ENCODE measurements around the gene LARGE1. TPM values are rescaled to one million over a fixed set of nuclear protein-coding genes. Genes with fewer than 3 reads are reported as not detected.

The LARGE1 gene
- polyA plus RNA-seq, 1 donor: 17.8 TPM

DNA sequence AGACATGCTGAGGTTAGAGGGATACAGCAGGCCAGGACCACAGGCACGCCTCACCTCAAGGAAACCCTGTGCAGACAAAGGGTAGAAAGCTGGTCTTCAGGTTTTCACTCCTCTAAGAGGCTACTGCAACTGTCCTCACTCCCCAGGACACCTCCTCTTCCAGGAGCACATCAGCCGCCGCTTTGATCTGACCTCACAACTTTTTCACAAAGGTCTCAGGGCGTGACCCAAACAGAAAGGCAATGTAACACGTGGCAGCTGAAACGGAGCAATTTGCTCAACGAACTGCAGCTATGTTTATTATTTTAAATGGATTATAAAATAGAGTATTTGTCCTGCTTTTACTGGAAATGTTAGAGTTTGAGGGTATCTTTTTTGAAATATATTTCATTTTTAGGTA lies 46.1 kb downstream of the LARGE1 start:
- Histone ChIP-seq H3K4me1 (ENCODE audit: control insufficient read depth, insufficient read depth, low read length) (peaks cover 8% of the 10 kb centered on the region), H3K4me3 (ENCODE audit: low read length) (no peak overlapping the region), H3K36me3 (ENCODE audit: control insufficient read depth, insufficient read depth, low read length) (no peaks in the 10 kb centered on the region), H3K27me3 (ENCODE audit: control insufficient read depth, insufficient read depth, low read length) (no peaks in the 10 kb centered on the region), H3K27ac (ENCODE audit: low read length) (no peak overlapping the region), H3K9me3 (ENCODE audit: control insufficient read depth, low read depth, low read length) (no peaks in the 10 kb centered on the region)
- DNase-seq: no peak
- WGBS (ENCODE audit: insufficient coverage, low lambda C conversion rate): 80% methylated on average over 2 of the region's 7 CpGs

DNA sequence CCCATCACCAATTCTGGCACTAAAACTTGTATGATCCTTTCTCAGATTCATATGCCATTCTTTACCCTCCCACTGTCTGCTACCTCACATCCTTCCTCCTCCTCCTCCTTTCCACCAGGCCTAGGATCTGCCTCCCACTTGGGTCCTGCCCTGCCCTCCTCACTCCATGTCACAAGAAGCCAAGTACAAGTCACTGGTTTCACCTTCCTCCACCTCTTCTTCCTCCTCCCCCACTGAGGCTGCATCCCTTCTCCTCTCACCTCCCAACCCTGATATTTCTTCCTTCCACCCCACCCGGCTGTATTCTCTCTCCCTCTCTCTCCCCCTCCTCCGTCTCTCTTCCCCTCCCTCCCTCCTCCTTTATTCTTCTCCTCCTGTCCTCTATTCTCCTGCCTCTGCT lies 46.6 kb downstream of the LARGE1 start:
- DNase-seq: no peak
- Histone ChIP-seq H3K27ac (ENCODE audit: low read length) (no peak overlapping the region), H3K36me3 (ENCODE audit: control insufficient read depth, insufficient read depth, low read length) (no peaks in the 10 kb centered on the region), H3K9me3 (ENCODE audit: control insufficient read depth, low read depth, low read length) (no peaks in the 10 kb centered on the region), H3K27me3 (ENCODE audit: control insufficient read depth, insufficient read depth, low read length) (no peaks in the 10 kb centered on the region), H3K4me3 (ENCODE audit: low read length) (no peak overlapping the region), H3K4me1 (ENCODE audit: control insufficient read depth, insufficient read depth, low read length) (peaks cover 8% of the 10 kb centered on the region)
- WGBS (ENCODE audit: insufficient coverage, low lambda C conversion rate): 85% methylated on average over 2 of the region's 2 CpGs

DNA sequence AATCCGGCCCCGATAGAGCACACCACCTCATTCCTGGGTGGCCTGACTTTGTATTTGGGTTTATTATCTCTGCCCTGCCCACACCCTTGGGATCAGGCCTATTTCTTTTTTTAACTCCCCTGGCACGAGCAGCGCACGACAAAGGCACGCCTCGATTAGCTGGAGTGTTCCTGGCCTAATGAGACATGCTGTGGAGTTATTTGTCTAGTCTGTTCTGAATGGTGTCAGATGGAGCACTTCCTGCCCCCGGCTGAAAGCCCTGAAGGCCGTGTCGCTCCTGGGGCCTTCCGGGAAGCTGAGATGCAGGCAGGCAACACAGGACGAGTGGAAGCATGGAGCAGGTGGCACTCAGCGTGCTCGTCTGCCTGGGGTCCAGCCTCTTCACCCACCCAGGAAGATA lies 47.1 kb downstream of the LARGE1 start:
- Histone ChIP-seq H3K27ac (ENCODE audit: low read length) (no peak overlapping the region), H3K4me3 (ENCODE audit: low read length) (no peak overlapping the region), H3K27me3 (ENCODE audit: control insufficient read depth, insufficient read depth, low read length) (no peaks in the 10 kb centered on the region), H3K9me3 (ENCODE audit: control insufficient read depth, low read depth, low read length) (no peaks in the 10 kb centered on the region), H3K4me1 (ENCODE audit: control insufficient read depth, insufficient read depth, low read length) (peaks cover 8% of the 10 kb centered on the region), H3K36me3 (ENCODE audit: control insufficient read depth, insufficient read depth, low read length) (no peaks in the 10 kb centered on the region)
- WGBS (ENCODE audit: insufficient coverage, low lambda C conversion rate): no CpG with 5 or more reads among the region's 14 CpGs
- DNase-seq: no peak

DNA sequence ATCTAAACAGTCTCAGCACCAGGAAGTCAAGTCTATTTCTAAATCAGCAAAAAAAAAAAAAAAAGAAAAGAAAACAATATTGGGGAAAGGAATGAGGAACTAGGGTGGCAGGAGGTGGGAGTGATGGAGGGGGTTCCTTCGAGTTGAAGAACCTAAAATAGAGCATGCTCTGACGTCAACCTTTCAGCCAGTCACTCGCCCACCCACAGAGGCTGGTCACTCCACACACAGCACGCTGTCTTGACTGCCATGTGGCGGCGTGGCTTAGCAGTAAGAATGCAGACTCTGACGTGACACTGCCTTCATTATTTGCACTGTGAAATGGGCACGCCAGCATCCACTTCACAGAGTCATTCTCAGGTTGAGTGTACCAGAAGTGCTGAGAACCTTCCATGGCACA lies 48.3 kb downstream of the LARGE1 start:
- no peak overlapping the region for H3K27ac ChIP-seq (ENCODE audit: low read length)

DNA sequence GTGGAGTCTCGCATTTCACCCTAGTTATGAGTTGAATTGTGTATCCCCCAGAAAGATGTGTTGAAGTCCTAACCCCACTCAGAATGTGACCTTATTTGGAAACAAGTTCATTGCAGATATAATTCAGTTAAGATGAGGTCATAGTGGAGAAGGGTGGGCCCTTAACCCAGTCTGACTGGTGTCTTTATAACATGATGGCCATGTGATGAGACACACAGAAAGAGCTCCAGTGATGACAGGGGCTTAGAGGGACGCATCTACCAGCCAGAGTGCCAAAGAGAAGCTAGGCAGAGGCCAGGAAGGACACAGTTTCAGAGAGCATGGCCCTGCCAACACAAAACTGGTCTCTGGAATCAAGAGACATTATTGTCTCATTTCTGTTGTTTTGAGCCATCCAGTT lies 50.3 kb downstream of the LARGE1 start:
- no peaks in the 10 kb centered on the region for H3K9me3 ChIP-seq (ENCODE audit: control insufficient read depth, low read depth, low read length)
- WGBS (ENCODE audit: insufficient coverage, low lambda C conversion rate): 80% methylated on average over 1 of the region's 2 CpGs
- no peak for DNase-seq
- H3K4me3 ChIP-seq (ENCODE audit: low read length): no peak overlapping the region
- H3K27me3 ChIP-seq (ENCODE audit: control insufficient read depth, insufficient read depth, low read length): no peaks in the 10 kb centered on the region
- H3K4me1 ChIP-seq (ENCODE audit: control insufficient read depth, insufficient read depth, low read length): peaks cover 24% of the 10 kb centered on the region
- H3K27ac ChIP-seq (ENCODE audit: low read length): no peak overlapping the region
- no peaks in the 10 kb centered on the region for H3K36me3 ChIP-seq (ENCODE audit: control insufficient read depth, insufficient read depth, low read length)

More for the DNA sequence above, 48.3 kb downstream of the LARGE1 start:
- DNase-seq: no peak
- WGBS (ENCODE audit: insufficient coverage, low lambda C conversion rate): no CpG with 5 or more reads among the region's 8 CpGs
- peaks cover 8% of the 10 kb centered on the region for H3K4me1 ChIP-seq (ENCODE audit: control insufficient read depth, insufficient read depth, low read length)
- H3K27me3 ChIP-seq (ENCODE audit: control insufficient read depth, insufficient read depth, low read length): no peaks in the 10 kb centered on the region
- no peaks in the 10 kb centered on the region for H3K9me3 ChIP-seq (ENCODE audit: control insufficient read depth, low read depth, low read length)
- no peak overlapping the region for H3K4me3 ChIP-seq (ENCODE audit: low read length)
- H3K36me3 ChIP-seq (ENCODE audit: control insufficient read depth, insufficient read depth, low read length): no peaks in the 10 kb centered on the region

DNA sequence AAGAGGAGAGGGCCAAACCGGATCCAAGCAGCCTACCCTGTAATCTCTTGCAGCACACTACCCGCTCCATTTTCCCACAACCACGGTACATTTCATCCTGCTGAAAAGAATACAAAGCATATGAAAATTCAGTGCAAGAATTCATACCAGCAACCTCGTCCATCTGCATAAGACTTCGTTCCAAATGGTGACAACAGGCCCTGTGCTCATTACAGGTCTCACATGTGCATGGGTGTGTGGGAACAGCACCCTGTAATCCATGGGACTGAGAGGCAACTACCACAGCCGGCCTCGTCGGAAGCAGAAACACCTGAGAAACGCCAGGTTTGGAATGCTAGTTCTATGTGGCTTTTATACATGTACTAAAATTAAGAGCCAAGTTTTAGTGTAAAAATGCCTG lies 52.3 kb downstream of the LARGE1 start:
- DNase-seq: no peak
- WGBS (ENCODE audit: insufficient coverage, low lambda C conversion rate): no CpG with 5 or more reads among the region's 9 CpGs
- Histone ChIP-seq H3K36me3 (ENCODE audit: control insufficient read depth, insufficient read depth, low read length) (no peaks in the 10 kb centered on the region), H3K27ac (ENCODE audit: low read length) (peak overlapping the region; percentile 61), H3K9me3 (ENCODE audit: control insufficient read depth, low read depth, low read length) (no peaks in the 10 kb centered on the region), H3K4me1 (ENCODE audit: control insufficient read depth, insufficient read depth, low read length) (peaks cover 26% of the 10 kb centered on the region), H3K27me3 (ENCODE audit: control insufficient read depth, insufficient read depth, low read length) (no peaks in the 10 kb centered on the region), H3K4me3 (ENCODE audit: low read length) (no peak overlapping the region)

DNA sequence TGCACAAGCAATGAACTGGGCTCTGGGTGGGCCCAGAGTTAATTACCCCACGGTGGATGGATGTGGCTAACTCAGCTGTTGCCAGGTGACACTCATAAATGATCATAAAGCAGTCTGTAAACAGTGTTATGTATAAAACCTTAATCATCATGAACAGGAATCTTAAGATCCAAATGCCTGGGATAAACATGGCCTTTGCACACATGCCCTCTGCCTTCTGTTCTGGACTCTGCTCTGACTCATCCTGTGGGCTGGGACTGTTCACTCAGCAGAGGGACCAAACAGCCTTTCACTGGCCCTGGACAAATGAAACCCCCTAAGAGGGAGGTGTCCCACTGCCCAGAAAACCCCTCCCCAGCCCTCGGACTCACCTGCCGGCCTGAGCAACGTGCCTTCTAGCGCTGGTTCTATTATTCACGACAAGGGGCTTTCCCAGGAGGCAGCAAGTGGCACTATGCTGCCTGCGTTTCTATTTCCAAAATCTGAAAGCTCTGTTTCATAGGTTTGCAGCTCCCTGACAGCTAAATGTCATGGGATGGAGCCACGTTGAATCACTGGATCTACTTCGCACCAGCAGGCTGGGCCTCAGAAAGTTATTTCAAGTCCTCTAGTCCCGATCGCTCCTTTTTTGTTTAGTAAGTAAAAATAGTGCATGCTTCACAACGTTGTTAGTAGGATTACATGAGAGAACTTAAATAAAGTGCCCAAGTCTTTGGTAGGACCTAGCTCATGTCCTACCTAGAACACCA lies 53.0 kb downstream of the LARGE1 start:
- no peaks in the 10 kb centered on the region for H3K9me3 ChIP-seq (ENCODE audit: control insufficient read depth, low read depth, low read length)
- no peak overlapping the region for H3K4me3 ChIP-seq (ENCODE audit: low read length)
- no CpG with 5 or more reads among the region's 12 CpGs for WGBS (ENCODE audit: insufficient coverage, low lambda C conversion rate)
- H3K36me3 ChIP-seq (ENCODE audit: control insufficient read depth, insufficient read depth, low read length): no peaks in the 10 kb centered on the region
- no peaks in the 10 kb centered on the region for H3K27me3 ChIP-seq (ENCODE audit: control insufficient read depth, insufficient read depth, low read length)
- peak; percentile 76 to 89 for DNase-seq
- H3K27ac ChIP-seq (ENCODE audit: low read length): peak overlapping the region; percentile 61
- peaks cover 26% of the 10 kb centered on the region for H3K4me1 ChIP-seq (ENCODE audit: control insufficient read depth, insufficient read depth, low read length)

DNA sequence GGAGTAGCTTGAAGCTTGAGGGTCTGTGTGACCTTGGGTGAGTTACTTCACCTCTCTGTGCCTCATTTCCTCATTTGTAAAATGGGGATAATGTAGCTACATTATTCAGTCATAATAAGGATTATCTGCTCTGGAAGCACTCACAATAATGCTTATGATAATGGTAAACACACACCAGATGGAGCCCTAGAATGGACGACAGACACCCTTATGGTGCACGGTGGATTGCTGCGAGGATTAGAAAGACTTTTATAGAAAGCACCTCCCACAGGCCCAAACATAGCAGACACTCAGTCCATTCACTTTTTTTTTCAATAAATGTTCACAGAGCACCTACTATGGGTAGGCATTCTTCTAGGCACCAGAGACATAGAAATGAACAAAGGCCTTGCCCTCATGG lies 53.8 kb downstream of the LARGE1 start:
- DNase-seq: no peak
- Histone ChIP-seq H3K27me3 (ENCODE audit: control insufficient read depth, insufficient read depth, low read length) (no peaks in the 10 kb centered on the region), H3K9me3 (ENCODE audit: control insufficient read depth, low read depth, low read length) (no peaks in the 10 kb centered on the region), H3K4me1 (ENCODE audit: control insufficient read depth, insufficient read depth, low read length) (peaks cover 26% of the 10 kb centered on the region), H3K27ac (ENCODE audit: low read length) (peak overlapping the region; percentile 56), H3K36me3 (ENCODE audit: control insufficient read depth, insufficient read depth, low read length) (no peaks in the 10 kb centered on the region), H3K4me3 (ENCODE audit: low read length) (no peak overlapping the region)
- no CpG with 5 or more reads among the region's 3 CpGs for WGBS (ENCODE audit: insufficient coverage, low lambda C conversion rate)

DNA sequence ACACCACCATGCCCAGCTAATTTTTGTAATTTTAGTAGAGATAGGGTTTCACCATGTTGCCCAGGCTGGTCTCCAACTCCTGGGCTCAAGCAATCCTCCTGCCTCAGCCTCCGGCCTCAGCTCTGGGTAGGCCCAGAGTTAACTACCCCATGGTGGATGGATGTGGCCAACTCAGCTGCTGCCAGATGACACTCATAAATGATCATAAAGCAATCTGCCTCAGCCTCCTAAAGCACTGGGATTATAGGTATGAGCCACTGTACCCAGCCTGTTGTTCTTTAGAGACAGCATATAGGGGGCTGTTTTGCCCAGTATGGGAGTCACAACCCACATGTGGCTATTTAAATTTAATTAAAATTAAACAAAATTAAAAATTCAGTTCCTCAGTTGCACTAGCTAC lies 54.3 kb downstream of the LARGE1 start:
- no CpG with 5 or more reads among the region's 1 CpG for whole genome bisulfite sequencing (ENCODE audit: insufficient coverage, low lambda C conversion rate)
- Histone ChIP-seq H3K4me1 (ENCODE audit: control insufficient read depth, insufficient read depth, low read length) (peaks cover 26% of the 10 kb centered on the region), H3K9me3 (ENCODE audit: control insufficient read depth, low read depth, low read length) (no peaks in the 10 kb centered on the region), H3K36me3 (ENCODE audit: control insufficient read depth, insufficient read depth, low read length) (no peaks in the 10 kb centered on the region), H3K4me3 (ENCODE audit: low read length) (no peak overlapping the region), H3K27me3 (ENCODE audit: control insufficient read depth, insufficient read depth, low read length) (no peaks in the 10 kb centered on the region), H3K27ac (ENCODE audit: low read length) (no peak overlapping the region)
- DNase-seq: no peak

DNA sequence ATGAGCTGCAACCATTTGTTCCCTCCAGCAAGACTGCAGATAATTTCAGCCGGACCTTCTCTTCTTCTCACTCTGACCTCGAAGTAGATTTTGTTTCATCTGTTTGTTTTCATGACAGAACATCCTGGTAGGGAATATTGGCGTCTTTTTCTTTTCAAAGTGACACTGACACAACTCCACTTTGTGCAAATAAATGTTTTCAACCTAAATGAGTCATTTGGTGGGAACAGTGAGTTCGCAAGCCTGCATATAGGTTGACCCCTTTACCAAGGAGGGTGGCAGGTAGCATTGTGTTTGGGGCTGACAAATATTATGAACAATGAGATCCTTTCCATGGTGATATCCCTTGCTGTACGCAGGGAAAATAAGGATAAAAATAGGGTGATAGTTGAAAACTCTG lies 55.0 kb downstream of the LARGE1 start:
- H3K4me3 ChIP-seq (ENCODE audit: low read length): no peak overlapping the region
- no peaks in the 10 kb centered on the region for H3K36me3 ChIP-seq (ENCODE audit: control insufficient read depth, insufficient read depth, low read length)
- peak overlapping the region; percentile 63 for H3K27ac ChIP-seq (ENCODE audit: low read length)
- H3K9me3 ChIP-seq (ENCODE audit: control insufficient read depth, low read depth, low read length): no peaks in the 10 kb centered on the region
- DNase-seq: no peak
- H3K4me1 ChIP-seq (ENCODE audit: control insufficient read depth, insufficient read depth, low read length): peaks cover 26% of the 10 kb centered on the region
- H3K27me3 ChIP-seq (ENCODE audit: control insufficient read depth, insufficient read depth, low read length): no peaks in the 10 kb centered on the region
- WGBS (ENCODE audit: insufficient coverage, low lambda C conversion rate): 50% methylated on average over 1 of the region's 5 CpGs

DNA sequence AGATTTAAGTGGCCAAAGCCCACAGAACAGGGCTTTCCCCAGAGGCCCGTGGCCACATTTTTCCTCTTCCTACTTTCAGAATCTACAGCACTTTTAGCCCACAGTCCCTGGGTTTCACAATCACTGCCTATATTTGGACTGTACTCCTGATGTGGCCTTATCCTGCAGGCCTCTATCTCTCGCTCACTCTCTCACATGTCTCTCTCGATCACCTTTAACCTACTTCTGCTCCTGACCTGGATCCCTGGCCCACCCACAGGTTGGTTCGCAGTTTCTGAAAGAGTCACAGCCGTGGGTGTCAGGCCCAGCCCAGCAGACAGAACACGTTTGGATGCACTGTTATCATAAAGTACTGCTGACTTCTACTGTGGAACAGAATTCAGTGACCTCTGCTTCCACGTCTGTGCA lies 55.5 kb downstream of the LARGE1 start:
- 40% methylated on average over 1 of the region's 7 CpGs for WGBS (ENCODE audit: insufficient coverage, low lambda C conversion rate)
- peak; percentile 67 to 74 for DNase-seq
- H3K27ac ChIP-seq (ENCODE audit: low read length): peak overlapping the region; percentile 63

More for the DNA sequence above, 55.5 kb downstream of the LARGE1 start:
- Histone ChIP-seq H3K27me3 (ENCODE audit: control insufficient read depth, insufficient read depth, low read length) (no peaks in the 10 kb centered on the region), H3K9me3 (ENCODE audit: control insufficient read depth, low read depth, low read length) (no peaks in the 10 kb centered on the region), H3K4me3 (ENCODE audit: low read length) (no peak overlapping the region), H3K4me1 (ENCODE audit: control insufficient read depth, insufficient read depth, low read length) (peaks cover 26% of the 10 kb centered on the region), H3K36me3 (ENCODE audit: control insufficient read depth, insufficient read depth, low read length) (no peaks in the 10 kb centered on the region)
